NCI-H526 treated with DMSO at 0.1 percent for 48 hours (cell line): ENCODE data around the gene RNF13.

ENCODE experiments used
- DNase-seq: peaks from one replicate; lab custom pipeline; 2025; lab: John Stamatoyannopoulos, UW

RNF13 gene, protein sequence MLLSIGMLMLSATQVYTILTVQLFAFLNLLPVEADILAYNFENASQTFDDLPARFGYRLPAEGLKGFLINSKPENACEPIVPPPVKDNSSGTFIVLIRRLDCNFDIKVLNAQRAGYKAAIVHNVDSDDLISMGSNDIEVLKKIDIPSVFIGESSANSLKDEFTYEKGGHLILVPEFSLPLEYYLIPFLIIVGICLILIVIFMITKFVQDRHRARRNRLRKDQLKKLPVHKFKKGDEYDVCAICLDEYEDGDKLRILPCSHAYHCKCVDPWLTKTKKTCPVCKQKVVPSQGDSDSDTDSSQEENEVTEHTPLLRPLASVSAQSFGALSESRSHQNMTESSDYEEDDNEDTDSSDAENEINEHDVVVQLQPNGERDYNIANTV

GRCh38 chr3:149812606-149813366 lies at the start of gene RNF13:
Gene RNF13 (plus strand): TSS chr3:149813215. CDS start chr3:149846027, 32,812 bp downstream.
- DNase-seq = peak; percentile 94

DNA sequence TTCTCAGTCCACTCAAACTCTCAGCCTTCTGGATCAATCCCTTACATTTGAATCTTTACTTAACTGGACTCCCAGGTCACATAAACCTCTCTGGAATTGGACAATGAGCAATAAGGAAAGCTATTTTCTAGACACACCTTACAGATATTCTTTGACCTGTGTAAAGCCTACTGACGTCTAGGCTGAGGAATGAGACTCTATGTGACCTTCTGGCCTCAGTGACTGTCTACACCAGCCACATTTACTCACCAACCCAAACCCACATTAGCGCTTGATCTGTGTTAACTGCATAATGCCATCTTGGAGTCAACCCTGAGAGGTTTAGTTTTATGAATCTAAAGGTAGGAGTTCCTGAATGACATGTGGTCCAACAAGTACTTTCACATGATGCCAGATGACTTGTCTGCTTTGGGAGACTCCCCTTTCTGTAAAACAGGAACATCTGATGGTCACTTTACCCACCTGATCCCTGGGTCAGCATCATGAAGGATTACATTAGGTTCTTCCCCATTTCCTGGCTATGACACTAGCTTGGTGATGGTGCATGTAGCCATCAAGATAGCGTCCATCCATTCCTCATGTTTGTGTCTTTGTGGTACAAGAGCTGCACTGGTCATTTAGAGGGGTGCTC lies 49.3 kb upstream of the RNF13 start:
- DNase-seq = no peak

DNA sequence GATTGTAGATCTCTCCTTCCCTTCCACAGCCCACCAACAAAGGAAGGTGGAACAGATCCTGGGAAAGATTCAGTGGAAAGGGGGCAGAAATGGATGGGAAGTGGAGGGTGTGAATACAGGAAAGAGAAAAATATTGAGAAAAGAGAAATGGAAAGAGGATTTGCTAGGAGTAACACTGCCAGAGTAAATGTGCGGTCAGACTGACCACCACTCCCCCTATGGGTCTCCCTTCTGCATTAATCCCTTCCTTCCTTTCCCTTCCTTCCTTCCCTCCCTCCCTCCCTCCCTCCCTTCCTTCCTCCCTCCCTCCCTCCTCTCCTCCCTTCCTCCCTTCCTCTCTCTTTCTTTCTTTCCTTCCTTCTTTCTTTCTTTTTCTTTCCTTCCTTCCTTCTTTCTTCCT lies 48.7 kb upstream of the RNF13 start:
- no peak for DNase-seq

DNA sequence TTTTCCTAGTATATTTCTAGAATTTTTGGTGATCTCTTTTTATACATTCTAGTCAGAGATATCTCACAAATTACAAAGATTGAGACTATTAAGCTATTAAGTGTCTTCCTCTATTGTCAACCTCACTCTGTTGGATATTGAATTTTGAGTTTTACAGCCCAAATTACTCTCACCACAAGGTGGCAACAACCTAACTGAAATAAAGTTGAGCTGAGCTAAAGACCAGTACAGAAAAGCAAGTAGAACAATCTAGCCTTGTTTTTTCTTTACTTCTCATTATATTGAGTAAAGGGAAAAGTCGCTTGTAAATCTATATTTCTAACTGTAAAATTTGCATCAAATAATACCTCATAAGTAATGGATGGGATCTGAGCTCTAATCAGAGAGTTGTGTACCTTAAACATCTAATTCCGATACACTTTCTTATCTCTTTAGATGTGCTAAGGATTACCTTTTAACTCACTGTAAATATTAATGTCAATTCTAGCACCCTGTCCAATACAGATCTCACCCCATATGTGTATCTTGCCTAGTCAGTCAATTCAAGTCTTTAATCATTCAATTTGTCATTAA lies 47.2 kb upstream of the RNF13 start:
- DNase-seq = no peak

GRCh38 chr3:149767720-149768119 lies 45.3 kb upstream of the RNF13 start:
- DNase-seq = no peak

DNA sequence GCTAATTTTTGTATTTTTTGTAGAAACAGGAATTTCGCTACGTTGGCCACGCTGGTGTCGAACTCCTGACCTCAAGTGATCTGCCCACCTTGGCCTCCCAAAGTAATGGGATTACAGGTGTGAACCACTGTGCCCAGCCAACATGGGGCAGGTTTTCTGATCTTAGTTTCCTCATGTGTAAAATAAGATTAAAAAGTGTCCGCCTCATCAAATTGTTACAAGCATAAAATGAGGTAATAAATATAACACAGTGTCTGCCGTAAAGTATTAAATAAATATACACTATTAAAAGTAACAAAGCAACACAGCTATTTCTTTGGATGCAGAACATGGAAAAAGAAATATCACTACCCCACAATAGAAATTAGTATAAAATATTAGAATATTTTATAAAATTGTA lies 44.3 kb upstream of the RNF13 start:
- no peak for DNase-seq

DNA sequence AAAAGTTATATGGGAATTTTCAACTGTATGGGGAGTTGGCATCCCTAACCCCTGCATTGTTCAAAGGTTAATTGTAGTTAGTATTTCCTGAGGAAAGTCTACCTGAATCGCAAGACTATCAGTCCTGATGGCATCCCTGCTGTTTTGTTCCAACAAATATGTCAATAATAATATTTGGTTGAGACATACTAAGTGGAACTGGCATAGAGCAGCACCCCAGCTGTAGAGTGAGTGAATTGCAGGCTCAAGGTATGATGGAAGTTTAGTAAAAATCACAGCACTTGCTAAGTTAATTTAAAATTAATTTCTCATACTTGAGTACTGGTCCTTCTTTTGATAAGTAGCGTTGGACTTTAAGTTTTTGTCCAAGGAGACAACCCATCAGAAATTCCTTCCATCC lies 42.8 kb upstream of the RNF13 start:
- DNase-seq = no peak

- no peak for DNase-seq
Measured at GRCh38 chr3:149771652-149772271, 41.3 kb upstream of the RNF13 start.

DNA sequence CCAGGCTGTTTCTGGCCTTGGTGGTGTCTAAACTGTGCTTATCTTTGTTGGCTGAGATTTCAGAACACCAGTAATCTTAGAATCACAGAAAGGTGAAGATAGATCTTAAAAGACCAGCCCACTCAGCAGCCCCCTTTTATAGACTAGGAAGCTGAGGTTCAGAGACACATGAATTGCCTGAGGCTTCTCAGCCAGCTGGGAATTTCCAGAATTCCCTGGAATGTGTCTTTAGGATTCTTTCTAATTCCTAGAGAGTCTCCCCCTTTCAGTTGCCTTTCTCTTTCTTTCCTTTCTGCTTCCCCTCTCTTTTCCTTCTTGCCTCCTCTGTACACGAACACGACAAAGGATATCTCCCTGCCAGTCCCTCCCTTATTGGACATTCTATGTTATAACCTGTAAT lies 40.2 kb upstream of the RNF13 start:
- DNase-seq = no peak

- no peak for DNase-seq
Measured at GRCh38 chr3:149776170-149776569, 36.8 kb upstream of the RNF13 start.

GRCh38 chr3:149777414-149778214 lies 35.4 kb upstream of the RNF13 start:
- no peak for DNase-seq

DNA sequence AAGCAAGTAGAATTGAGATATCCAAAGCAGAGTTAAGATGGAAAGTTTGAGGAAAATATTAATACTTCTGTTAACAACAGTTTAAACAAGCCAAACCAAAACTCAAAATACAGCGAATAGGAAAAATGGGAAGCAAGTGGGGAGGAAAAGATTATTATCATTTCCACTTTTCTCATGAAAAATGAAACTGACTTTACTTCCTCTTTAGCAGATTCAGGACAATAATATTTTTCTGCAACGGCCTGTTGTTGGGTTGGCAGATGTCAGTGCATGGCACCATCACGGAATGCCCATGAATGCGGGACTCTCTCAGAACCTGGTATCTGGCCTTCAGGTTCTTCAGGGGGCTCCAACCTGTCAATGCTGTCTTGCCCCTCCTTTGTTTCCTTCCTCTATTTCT lies 31.8 kb upstream of the RNF13 start:
- no peak for DNase-seq

DNA sequence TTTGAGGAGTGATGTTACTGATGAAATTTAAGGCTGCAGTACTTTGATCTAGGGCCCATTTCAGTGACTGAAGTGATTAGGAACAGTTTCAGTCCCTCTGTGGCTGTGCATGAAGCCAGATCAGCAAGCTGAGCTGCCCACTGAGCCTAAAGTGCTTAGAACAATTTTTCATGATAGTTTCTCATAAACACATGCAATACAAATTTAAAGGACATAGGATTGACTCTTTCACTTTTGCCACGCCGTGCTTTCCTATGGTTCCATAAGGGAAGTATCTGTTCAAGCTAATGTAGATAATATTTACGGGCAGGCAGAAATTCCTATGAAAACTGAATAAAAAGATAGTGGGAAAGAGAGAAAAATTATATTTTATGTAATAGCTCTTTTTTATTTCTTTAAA lies 31.3 kb upstream of the RNF13 start:
- DNase-seq = no peak

DNA sequence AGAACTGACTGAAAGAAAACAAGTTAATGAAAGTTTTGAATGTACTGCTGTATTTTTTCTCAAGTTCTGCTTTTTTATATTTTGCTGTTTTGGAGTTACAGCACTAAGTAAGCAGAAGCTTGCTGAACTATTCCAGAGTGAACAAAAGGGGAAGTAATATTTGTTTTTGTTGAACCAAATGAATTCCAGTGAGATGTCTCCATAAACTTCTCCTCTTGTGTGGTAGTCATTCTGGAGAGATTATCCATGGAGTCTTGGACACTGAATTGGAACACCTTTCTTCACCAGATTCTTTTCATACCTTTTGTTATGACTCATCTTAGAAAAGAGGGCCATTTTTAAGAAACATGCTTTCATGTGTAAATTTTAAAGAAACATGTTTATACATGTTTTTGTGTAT lies 29.4 kb upstream of the RNF13 start:
- DNase-seq = no peak

GRCh38 chr3:149784064-149784704 lies 28.8 kb upstream of the RNF13 start:
- DNase-seq = no peak

- no peak for DNase-seq
Measured at GRCh38 chr3:149790268-149790667, 22.7 kb upstream of the RNF13 start.

DNA sequence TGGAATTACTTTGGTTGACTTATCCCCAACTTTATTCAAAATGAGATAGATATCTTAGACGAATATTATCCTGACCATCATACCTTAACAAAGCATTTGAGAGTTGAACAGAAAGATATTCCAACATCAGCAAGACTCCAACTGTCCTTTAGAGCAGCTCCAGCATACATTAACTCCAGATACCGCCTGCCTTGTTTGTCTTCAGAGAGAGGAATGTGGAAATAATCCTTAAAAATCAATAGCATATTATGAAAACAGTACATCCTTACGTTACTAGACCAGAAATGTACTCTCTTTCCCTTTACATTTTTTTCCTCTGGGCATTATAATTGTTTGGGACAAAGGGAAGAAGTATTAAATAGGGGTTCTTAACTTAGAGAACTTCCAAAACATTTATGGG lies 22.3 kb upstream of the RNF13 start:
- DNase-seq = no peak

DNA sequence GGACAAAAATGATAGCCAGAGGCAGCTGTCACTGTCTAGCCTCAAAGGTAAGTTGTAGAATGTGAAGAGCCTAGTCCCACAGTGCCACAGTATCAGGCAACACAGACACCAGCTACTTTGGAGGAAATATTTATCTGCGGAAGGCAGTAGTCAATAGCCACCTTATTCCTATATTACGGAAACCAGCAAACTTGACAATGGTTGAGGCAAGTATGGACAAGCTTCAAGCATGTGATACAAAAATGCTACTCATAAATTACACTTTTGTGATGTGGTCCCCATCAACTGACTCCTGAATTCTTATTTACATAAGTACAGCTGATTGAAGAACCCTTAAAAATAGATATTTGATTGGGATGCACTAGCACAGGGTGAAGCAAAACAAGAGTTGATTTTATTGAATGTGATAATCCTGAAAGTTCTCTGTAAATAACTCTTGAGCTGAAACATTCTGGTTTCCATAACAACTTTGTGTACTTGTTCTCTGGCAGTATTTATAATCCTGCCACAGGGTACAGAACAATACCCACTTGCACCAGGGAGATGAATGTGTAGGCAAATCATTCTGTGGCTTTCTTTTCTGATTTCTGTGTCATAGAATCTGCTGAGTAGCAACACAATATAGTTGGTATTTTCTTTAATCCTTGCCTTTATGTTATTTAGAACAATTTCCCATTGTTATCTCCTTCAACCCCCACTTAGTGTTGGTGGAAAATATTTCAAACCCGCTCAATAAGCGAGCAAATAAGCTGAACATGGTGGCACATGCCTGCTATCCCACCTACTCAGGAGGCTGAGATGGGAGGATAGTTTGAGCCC lies 20.4 kb upstream of the RNF13 start, which contains the start of gene ANKUB1:
Gene ANKUB1 (minus strand): TSS at position 103 of the 819 bp plus-strand sequence. CDS start 188 bp downstream, outside the sequence.
- no peak for DNase-seq

DNA sequence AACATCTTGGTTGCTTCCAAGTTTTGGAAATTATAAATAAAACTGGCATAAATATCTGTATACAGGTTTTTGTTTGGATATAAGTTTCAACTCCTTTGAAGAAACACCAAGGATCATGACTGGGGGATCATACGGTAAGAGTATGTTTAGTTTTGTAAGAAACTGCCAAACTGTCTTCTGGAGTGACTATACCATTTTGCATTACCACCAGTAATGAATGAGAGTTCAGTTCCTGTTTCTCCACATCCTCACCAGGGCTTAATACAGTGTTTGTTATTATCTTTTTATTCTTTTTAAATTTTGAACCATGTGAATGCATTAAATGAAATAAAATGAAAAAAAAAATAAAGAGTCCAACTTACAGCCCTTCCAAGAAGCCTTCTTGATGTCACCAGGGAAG lies 17.0 kb upstream of the RNF13 start:
- no peak for DNase-seq

GRCh38 chr3:149800693-149801092 lies 12.3 kb upstream of the RNF13 start:
- DNase-seq = no peak
